ENCODE data around the gene PGAM2. TPM values are rescaled to one million over a fixed set of nuclear protein-coding genes. Genes with fewer than 3 reads are reported as not detected.

Gene PGAM2
- total RNA-seq, 2 donors from 2014 or later = 9.7 TPM; not detected in 1

- no peak overlapping the region for H3K4me3 ChIP-seq
- no peak for DNase-seq (ENCODE audit: low spot score)
- no peaks in the 10 kb centered on the region for H3K9me3 ChIP-seq
- H3K4me1 ChIP-seq (replicated peaks) = no peaks in the 10 kb centered on the region
- H3K36me3 ChIP-seq = peaks cover 18 to 23% of the 10 kb centered on the region in 2 donors
- 80% methylated on average over 8 of the region's 8 CpGs for WGBS
- intact Hi-C loops (cut with DNase I) = no loop called here
- H3K27me3 ChIP-seq (replicated peaks; ENCODE audit: insufficient read depth) = no peaks in the 10 kb centered on the region
- H3K27ac ChIP-seq = no peak overlapping the region
- TF ChIP-seq POLR2AphosphoS5 (IDR thresholded peaks at IDR 0.05) = no peak
- no peak for TF ChIP-seq CTCF (IDR thresholded peaks at IDR 0.05)
- TF ChIP-seq POLR2A (IDR thresholded peaks at IDR 0.05) = no peak
Observed at GRCh38 chr7:44060948-44061644, 4.3 kb downstream of the PGAM2 start.

- WGBS = 85% methylated on average over 21 of the region's 21 CpGs
- Histone ChIP-seq H3K4me1 (replicated peaks) (no peaks in the 10 kb centered on the region), H3K27ac (no peak overlapping the region), H3K9me3 (no peaks in the 10 kb centered on the region), H3K4me3 (no peak overlapping the region), H3K36me3 (peaks cover 18 to 23% of the 10 kb centered on the region in 2 donors), H3K27me3 (replicated peaks; ENCODE audit: insufficient read depth) (no peaks in the 10 kb centered on the region)
- DNase-seq (ENCODE audit: low spot score) = no peak
- TF ChIP-seq CTCF (IDR thresholded peaks at IDR 0.05) (no peak), POLR2AphosphoS5 (IDR thresholded peaks at IDR 0.05) (no peak), POLR2A (IDR thresholded peaks at IDR 0.05) (no peak)
- intact Hi-C loops (cut with DNase I) = no loop called here
Observed at GRCh38 chr7:44060091-44060947, 5.0 kb downstream of the PGAM2 start.

- H3K4me3 ChIP-seq = no peak overlapping the region
- H3K27me3 ChIP-seq (replicated peaks; ENCODE audit: insufficient read depth) = no peaks in the 10 kb centered on the region
- no peaks in the 10 kb centered on the region for H3K9me3 ChIP-seq
- DNase-seq (ENCODE audit: low spot score) = no peak
- H3K36me3 ChIP-seq = peaks cover 18 to 23% of the 10 kb centered on the region in 2 donors
- no peak overlapping the region for H3K27ac ChIP-seq
- TF ChIP-seq POLR2AphosphoS5 (IDR thresholded peaks at IDR 0.05) (no peak), POLR2A (IDR thresholded peaks at IDR 0.05) (no peak), CTCF (IDR thresholded peaks at IDR 0.05) (no peak)
- H3K4me1 ChIP-seq (replicated peaks) = no peaks in the 10 kb centered on the region
- intact Hi-C loops (cut with DNase I) = no loop called here
- 92% methylated on average over 14 of the region's 14 CpGs for WGBS
Observed at GRCh38 chr7:44059219-44060090, 5.9 kb downstream of the PGAM2 start.

GRCh38 chr7:44058759-44059218 is 6.6 kb downstream of the PGAM2 start:
- Histone ChIP-seq H3K36me3 (peaks cover 18 to 23% of the 10 kb centered on the region in 2 donors), H3K4me3 (no peak overlapping the region), H3K4me1 (replicated peaks) (no peaks in the 10 kb centered on the region), H3K27ac (no peak overlapping the region), H3K27me3 (replicated peaks; ENCODE audit: insufficient read depth) (no peaks in the 10 kb centered on the region), H3K9me3 (no peaks in the 10 kb centered on the region)
- WGBS = 89% methylated on average over 7 of the region's 7 CpGs
- intact Hi-C loops (cut with DNase I) = no loop called here
- DNase-seq (ENCODE audit: low spot score) = no peak
- TF ChIP-seq CTCF (IDR thresholded peaks at IDR 0.05) (no peak), POLR2AphosphoS5 (IDR thresholded peaks at IDR 0.05) (no peak), POLR2A (IDR thresholded peaks at IDR 0.05) (no peak)

Data from prostate gland (tissue), 2 donors.